ENCODE results near the gene GAS6.

DNA sequence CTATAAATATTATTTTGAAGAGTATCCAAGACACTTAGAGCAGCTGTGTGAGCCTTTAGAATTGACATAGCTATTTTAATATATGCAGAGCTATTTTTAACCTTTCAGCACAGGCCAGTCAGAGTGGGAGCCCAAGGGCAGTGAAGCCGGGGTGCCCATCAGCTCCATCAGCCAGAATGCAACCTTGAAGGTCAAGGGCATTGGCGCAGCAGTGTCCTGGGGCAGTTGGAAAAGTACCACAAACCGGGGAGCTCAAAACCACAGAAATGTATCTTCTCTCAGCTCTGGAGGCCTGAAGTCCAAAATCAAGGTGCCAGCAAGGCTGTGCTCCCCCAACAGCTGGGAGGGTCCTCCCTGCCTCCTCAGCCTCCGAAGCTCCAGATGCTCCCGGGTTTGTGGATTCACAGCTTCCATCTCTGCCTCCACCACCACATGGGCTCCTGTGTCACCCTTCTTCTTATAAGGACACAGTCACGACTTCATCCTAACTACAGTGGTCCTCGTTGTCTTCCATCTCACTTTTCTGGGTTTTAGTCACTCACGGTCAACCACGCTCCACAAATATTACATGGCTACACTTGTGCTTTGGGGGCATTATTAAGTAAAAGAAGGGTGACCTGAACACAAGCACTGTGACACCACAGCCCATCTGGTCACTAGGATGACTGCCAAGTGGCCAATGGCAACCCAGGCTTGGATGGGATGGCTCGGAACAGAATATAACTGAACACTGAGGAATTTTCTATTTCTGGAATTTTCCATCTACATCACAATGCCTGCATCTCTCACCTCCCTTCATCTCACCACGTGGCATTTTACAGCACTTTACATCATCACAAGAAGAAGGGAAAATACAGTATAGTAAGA lies 15.9 kb upstream of the GAS6 start:
- TF ChIP-seq, protein P1, sequence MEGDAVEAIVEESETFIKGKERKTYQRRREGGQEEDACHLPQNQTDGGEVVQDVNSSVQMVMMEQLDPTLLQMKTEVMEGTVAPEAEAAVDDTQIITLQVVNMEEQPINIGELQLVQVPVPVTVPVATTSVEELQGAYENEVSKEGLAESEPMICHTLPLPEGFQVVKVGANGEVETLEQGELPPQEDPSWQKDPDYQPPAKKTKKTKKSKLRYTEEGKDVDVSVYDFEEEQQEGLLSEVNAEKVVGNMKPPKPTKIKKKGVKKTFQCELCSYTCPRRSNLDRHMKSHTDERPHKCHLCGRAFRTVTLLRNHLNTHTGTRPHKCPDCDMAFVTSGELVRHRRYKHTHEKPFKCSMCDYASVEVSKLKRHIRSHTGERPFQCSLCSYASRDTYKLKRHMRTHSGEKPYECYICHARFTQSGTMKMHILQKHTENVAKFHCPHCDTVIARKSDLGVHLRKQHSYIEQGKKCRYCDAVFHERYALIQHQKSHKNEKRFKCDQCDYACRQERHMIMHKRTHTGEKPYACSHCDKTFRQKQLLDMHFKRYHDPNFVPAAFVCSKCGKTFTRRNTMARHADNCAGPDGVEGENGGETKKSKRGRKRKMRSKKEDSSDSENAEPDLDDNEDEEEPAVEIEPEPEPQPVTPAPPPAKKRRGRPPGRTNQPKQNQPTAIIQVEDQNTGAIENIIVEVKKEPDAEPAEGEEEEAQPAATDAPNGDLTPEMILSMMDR (IDR thresholded peaks at IDR 0.05), result no peak
- TF ChIP-seq POLR2A (IDR thresholded peaks at IDR 0.05) (no peak), POLR2AphosphoS5 (IDR thresholded peaks at IDR 0.05; ENCODE audit: insufficient read depth in 1 of 2, low read depth in 1 of 2) (no peak)
